Bronchial epithelial cell (primary cell): Measurements from ENCODE around the gene CACNA1C. TPM values are rescaled to one million over a fixed set of nuclear protein-coding genes. Genes with fewer than 3 reads are reported as not detected.
A peak's percentile ranks its signal among the peaks of the same experiment; 100 is the strongest.

Experiments
- DNase-seq: peaks from one replicate; pipeline ENCODE4 v3.0.0-alpha.2; 2010; ENCODE audit warnings: low read depth
- FAIRE-seq: peaks from 2 replicates; lab custom pipeline; 2011; peaks lifted over from hg19 to GRCh38; lab: Jason Lieb, UNC
- H3K27me3 ChIP-seq: 2 replicates; pipeline ENCODE4 v1.5.1; 2011; ENCODE audit warnings: low read length; ENCODE audit not compliant: control insufficient read depth, insufficient read depth
- H3K36me3 ChIP-seq: 2 replicates; pipeline ENCODE4 v1.5.1; 2011; ENCODE audit warnings: low read length; ENCODE audit not compliant: control insufficient read depth, insufficient read depth
- H3K4me3 ChIP-seq: 2 replicates; pipeline ENCODE4 v1.5.1; 2011; ENCODE audit warnings: mild to moderate bottlenecking, low read depth, low read length, control low read depth
- CTCF ChIP-seq: IDR thresholded peaks from 2 replicates; pipeline ENCODE4 v1.5.1; 2011; ENCODE audit warnings: mild to moderate bottlenecking, moderate library complexity, low read length, control low read depth, inconsistent platforms; ENCODE audit not compliant: insufficient read depth, severe bottlenecking
- total RNA-seq: library from RNA; depleted of rRNA; stranded (reverse); fragments of >200 nt; gene quantifications from 2 replicates; pipeline ENCODE4 v1.2.1, GENCODE V29; 2014

Gene CACNA1C
- total RNA-seq, 1 donor from 2014 or later: not detected

GRCh38 chr12:2719392-2719791 is 666.6 kb downstream of the CACNA1C start:
- no peak for FAIRE-seq
- H3K27me3 ChIP-seq: no peaks in the 10 kb centered on the region

GRCh38 chr12:2722806-2723205 is 670.0 kb downstream of the CACNA1C start:
- FAIRE-seq: no peak
- no peak for TF ChIP-seq CTCF
- DNase-seq: peak; percentile 29
- Histone ChIP-seq H3K4me3 (no peak overlapping the region), H3K27me3 (no peaks in the 10 kb centered on the region), H3K36me3 (no peaks in the 10 kb centered on the region)

More at GRCh38 chr12:2719392-2719791, 666.6 kb downstream of the CACNA1C start:
- no peak for DNase-seq
- no peak overlapping the region for H3K4me3 ChIP-seq
- TF ChIP-seq CTCF: no peak
- H3K36me3 ChIP-seq: no peaks in the 10 kb centered on the region

- Histone ChIP-seq H3K36me3 (no peaks in the 10 kb centered on the region), H3K4me3 (no peak overlapping the region), H3K27me3 (no peaks in the 10 kb centered on the region)
- DNase-seq: no peak
- no peak for FAIRE-seq
- TF ChIP-seq CTCF: no peak
Measured at GRCh38 chr12:2732290-2732689, 679.5 kb downstream of the CACNA1C start.

- Histone ChIP-seq H3K27me3 (no peaks in the 10 kb centered on the region), H3K4me3 (no peak overlapping the region), H3K36me3 (no peaks in the 10 kb centered on the region)
- FAIRE-seq (no peak), DNase-seq (no peak)
- TF ChIP-seq CTCF: no peak
Measured at GRCh38 chr12:2733493-2734355, 680.9 kb downstream of the CACNA1C start.

- Histone ChIP-seq H3K36me3 (no peaks in the 10 kb centered on the region), H3K27me3 (no peaks in the 10 kb centered on the region), H3K4me3 (no peak overlapping the region)
- FAIRE-seq: peak; percentile 43
- no peak for TF ChIP-seq CTCF
- DNase-seq: no peak
Measured at GRCh38 chr12:2735432-2735831, 682.6 kb downstream of the CACNA1C start.
